Esophagus mucosa (tissue), 1 donor: Measurements from ENCODE around the gene GPX4. TPM values are rescaled to one million over a fixed set of nuclear protein-coding genes. Genes with fewer than 3 reads are reported as not detected.

Experiments used
- ATAC-seq: fragments of 200-7000 bp; cut with Tn5 transposase; one replicate; pipeline ENCODE4 v1.9.1; 2020
- total RNA-seq: library from RNA; stranded (reverse); gene quantifications from one replicate; pipeline ENCODE4 v1.2.4, GENCODE V29; 2023
- donor health status: DM: yes; HTN: yes; CAD: no.

The GPX4 gene
- total RNA-seq, 1 donor from 2014 or later, result 138 TPM

DNA sequence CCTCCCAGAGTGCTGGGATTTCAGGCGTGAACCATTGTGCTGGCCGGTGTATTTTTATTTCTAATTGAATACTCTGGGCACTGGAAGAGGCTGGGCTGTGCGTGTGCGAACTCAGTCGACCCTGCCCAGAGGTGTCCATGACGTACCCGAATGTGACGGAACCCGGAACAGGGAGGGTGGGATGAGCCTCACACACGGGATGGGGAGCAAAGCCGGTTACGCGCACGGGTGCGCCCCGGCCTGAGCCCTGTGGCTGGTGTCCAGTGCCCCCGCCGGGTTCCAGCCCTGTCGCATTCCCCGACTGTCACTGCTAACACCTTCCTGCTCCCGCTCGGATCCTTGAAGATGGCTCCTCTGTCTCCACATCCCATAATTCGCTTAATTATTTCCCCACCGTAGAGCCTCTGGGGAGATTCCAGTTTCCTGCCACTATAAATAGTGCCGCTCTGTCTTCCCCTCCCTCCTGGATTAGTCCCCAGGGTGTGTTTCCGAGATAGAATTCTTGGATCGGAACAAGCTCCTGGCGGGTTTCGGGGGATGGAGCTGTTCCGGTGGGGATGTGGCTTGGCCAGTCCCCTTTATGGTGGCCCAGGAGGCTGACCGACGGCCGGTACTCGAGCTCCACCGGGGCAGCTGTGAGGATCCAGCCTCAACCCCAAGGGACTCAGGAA is 48.3 kb downstream of the GPX4 start:
- no peak for ATAC-seq

DNA sequence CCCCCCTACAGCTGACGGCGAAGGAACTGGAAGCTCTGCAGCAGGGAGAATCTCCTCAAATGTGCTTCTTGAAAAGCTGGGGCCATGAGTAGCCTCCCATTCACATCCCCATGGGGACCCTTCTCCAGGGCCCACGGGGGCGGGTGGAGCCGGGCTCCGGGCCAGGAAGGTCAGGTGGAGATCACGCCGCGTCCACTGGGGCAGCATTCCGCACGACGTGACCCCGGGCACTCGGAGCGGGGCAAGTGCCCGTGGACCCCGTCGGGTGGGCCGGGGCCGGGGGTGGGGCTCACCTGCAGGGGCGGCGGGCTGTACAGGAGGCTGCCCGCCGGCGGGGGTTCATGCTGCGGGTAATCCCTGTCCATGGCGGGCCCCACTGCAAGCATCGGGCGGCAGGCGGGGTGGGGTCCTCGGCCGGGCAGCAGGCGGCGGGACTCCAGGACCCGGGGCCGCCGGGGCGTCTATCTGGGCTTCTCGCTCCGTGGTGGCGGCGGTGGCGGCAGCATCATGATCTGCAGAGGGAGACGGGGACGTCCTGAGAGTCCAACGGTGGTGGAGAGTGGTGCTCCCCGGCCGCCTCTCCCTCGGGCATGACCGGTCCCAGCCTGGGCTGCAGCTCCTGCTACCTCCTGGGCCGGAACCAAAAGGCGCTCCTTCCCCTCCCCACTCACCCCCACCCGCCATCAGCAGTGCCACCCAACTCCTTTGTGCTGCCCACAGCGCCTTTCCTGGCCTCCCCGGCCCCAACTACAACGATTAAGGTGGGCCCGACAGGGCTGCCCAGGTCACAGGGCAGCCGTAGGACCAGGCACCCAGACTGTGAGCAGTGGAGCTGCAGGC is 50.3 kb downstream of the GPX4 start:
- ATAC-seq, result peak; percentile 0

DNA sequence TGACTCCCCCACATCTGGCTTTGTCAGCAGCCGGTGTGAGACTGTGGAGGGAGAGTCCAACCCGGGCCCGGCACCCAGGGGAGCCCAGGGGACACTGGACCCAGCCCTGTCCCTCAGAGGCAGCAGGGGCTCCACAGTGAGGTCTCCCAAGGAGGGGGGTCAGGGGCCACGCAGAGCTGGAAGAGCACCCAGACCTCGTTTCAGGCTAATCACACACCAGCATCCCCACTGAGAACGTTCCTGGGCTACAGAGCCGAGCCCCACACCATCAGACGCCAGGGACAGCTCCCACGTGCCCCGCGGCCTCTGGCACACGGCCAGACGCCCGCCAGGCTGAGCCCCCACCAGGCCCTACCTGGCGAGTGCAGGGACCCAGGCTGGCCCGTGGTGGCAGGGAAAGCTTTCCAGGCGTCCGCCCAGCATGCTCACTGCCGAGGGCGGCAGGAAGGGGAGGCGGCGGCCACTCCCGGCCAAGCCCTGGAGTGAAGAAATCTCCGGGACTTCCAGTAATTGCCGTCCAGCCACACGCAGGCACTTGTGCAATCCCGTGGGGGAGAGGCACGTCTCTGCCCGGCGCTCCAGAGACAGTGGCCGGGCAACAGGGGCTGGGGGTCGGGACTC is 51.0 kb downstream of the GPX4 start:
- ATAC-seq, result peak; percentile 79

DNA sequence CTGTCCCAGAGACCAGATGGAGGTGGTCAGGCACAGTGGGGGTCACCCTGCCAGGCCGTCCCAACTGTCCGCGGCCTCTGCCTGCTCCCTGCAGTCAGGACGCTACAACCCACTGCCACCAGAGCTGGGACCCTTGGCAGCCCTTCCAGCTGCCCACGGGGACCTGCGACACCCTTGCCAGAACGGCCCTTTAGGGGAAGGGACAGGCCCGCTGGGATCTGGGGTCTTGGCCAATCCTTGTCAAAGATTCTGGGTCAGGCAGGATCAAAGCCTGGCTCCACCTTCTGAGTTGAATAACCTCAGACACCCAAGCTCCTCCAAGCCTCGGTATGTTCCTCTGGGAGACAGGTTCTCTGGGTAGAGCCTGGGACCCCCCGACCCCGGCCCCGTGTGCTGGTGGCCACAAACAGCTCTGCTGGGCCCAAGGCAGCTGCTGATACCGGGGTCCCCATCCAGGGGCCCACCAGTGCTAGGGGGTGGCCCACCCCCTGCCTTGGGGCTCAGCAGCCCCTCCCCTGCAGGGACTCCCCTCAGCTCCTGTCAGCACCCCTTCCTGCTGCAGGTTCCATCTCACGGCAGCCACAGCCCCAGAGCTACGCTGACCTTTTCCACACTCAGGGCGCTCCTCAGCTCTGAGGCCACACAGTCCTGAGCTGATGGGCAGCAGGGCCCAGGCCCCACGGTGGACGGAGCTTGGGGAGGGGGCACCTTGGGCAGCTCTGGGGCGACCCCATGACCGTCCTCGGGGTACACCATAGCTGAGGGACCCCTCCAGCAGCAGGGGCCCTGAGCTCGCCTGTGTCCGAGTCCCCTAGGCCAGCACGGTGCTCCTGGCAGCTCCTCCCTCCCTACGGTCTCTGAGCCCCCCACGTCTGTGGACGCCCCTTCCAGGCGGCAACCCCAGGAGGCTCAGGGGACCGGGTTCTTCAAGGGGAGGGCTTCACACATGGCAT is 51.8 kb downstream of the GPX4 start:
- ATAC-seq, result peak; percentile 30

Other genes with a start within 250 kb of the GPX4 start
- gene CFD, start 244.3 kb upstream of the GPX4 start, total RNA-seq, result 21.5 TPM
- 43.5 TPM for gene MED16, start 210.8 kb upstream of the GPX4 start, total RNA-seq
- gene RNU6-9, start 210.5 kb upstream of the GPX4 start, total RNA-seq, result not detected
- gene R3HDM4, start 190.8 kb upstream of the GPX4 start, total RNA-seq, result 59.2 TPM
- gene KISS1R, start 186.7 kb upstream of the GPX4 start, total RNA-seq, result not detected
- gene ARID3A, start 178.0 kb upstream of the GPX4 start, total RNA-seq, result 6.9 TPM
- 41.2 TPM for gene WDR18, start 119.6 kb upstream of the GPX4 start, total RNA-seq
- not detected for gene GRIN3B, start 103.6 kb upstream of the GPX4 start, total RNA-seq
- gene TMEM259, start 82.9 kb upstream of the GPX4 start, total RNA-seq, result 72.3 TPM
- gene RNU6-2, start 82.5 kb upstream of the GPX4 start, total RNA-seq, result not detected
- gene CNN2, start 77.4 kb upstream of the GPX4 start, total RNA-seq, result 183 TPM
- gene ABCA7, start 63.9 kb upstream of the GPX4 start, total RNA-seq, result 24.8 TPM
- gene ARHGAP45, start 36.8 kb upstream of the GPX4 start, total RNA-seq, result 5.1 TPM
- gene POLR2E, start 8.6 kb upstream of the GPX4 start, total RNA-seq, result 139 TPM
- gene SBNO2, start 70.3 kb downstream of the GPX4 start, total RNA-seq, result 67.5 TPM
- 35.0 TPM for gene STK11, start 101.8 kb downstream of the GPX4 start, total RNA-seq
- 2.0 TPM for gene CBARP, start 134.0 kb downstream of the GPX4 start, total RNA-seq
- 251 TPM for gene ATP5F1D, start 137.8 kb downstream of the GPX4 start, total RNA-seq
- 99.3 TPM for gene MIDN, start 144.6 kb downstream of the GPX4 start, total RNA-seq
- 172 TPM for gene CIRBP, start 165.3 kb downstream of the GPX4 start, total RNA-seq
- gene FAM174C, start 171.5 kb downstream of the GPX4 start, total RNA-seq, result 41.2 TPM
- gene EFNA2, start 181.9 kb downstream of the GPX4 start, total RNA-seq, result 0.40 TPM